WTC11 (cell line): ENCODE results near the gene TAAR9. TPM values are rescaled to one million over a fixed set of nuclear protein-coding genes. Genes with fewer than 3 reads are reported as not detected.

Experiments used
- ATAC-seq: fragments of 200-7000 bp; cut with Tn5 transposase; 2 replicates; pipeline ENCODE4 v1.10.0; 2021; ENCODE audit warnings: mild to moderate bottlenecking, moderate library complexity
- Bru-seq: library from RNA; stranded (reverse); fragments of 400-500 nt; gene quantifications from one replicate; lab custom pipeline; 2021; lab: Mats Ljungman, UMichigan
- CTCF ChIA-PET: fragments of 300-600 bp; sonication (Branson Sonifier 250); formaldehyde crosslinking; loops from one replicate; lab custom pipeline; 2021; ENCODE audit warnings: antibody characterized with exemption; lab: Charles Lee
- POLR2A ChIA-PET: fragments of 350-600 bp; sonication (Branson Sonifier 250); formaldehyde crosslinking; loops from one replicate; lab custom pipeline; 2021; ENCODE audit warnings: antibody characterized with exemption; lab: Charles Lee
- DNase-seq: peaks from one replicate; pipeline ENCODE4 v3.0.0; 2021; ENCODE audit warnings: low spot score
- H3K27ac Mint-ChIP-seq: 2 replicates; pipeline ENCODE4 v1.8.0; 2021; ENCODE audit warnings: mixed read lengths
- H3K27me3 Mint-ChIP-seq: 2 replicates; pipeline ENCODE4 v1.8.0; 2021; ENCODE audit warnings: low read depth, mild to moderate bottlenecking, moderate library complexity, mixed read lengths
- H3K36me3 Mint-ChIP-seq: 2 replicates; pipeline ENCODE4 v1.8.0; 2021; ENCODE audit warnings: mixed read lengths
- H3K4me1 Mint-ChIP-seq: 2 replicates; pipeline ENCODE4 v1.8.0; 2022; ENCODE audit warnings: mixed read lengths
- H3K4me3 Mint-ChIP-seq: 2 replicates; pipeline ENCODE4 v1.8.0; 2021; ENCODE audit warnings: mild to moderate bottlenecking, moderate library complexity, mixed read lengths
- H3K9me3 Mint-ChIP-seq: 2 replicates; pipeline ENCODE4 v1.8.0; 2021; ENCODE audit warnings: mixed read lengths
- FOXK1 ChIP-seq: sonication (generic); formaldehyde crosslinking; IDR thresholded peaks from 2 replicates; pipeline ENCODE4 v1.8.0; 2022; ENCODE audit warnings: mild to moderate bottlenecking, moderate library complexity, missing genetic modification reagents
- NR2C2 ChIP-seq: sonication (generic); formaldehyde crosslinking; IDR thresholded peaks from 2 replicates; pipeline ENCODE4 v1.8.0; 2022; ENCODE audit warnings: mild to moderate bottlenecking, missing genetic modification reagents
- RORB ChIP-seq: fragments of 250-450 bp; sonication (Bioruptor Pico); IDR thresholded peaks from 2 replicates; pipeline ENCODE4 v1.9.0; 2021; ENCODE audit warnings: mild to moderate bottlenecking
- SOX15 ChIP-seq: fragments of 250-450 bp; sonication (Bioruptor Pico); IDR thresholded peaks from 2 replicates; pipeline ENCODE4 v1.9.0; 2021; ENCODE audit warnings: mild to moderate bottlenecking
- ZNF219 ChIP-seq: sonication (generic); formaldehyde crosslinking; IDR thresholded peaks from 2 replicates; pipeline ENCODE4 v1.8.0; 2023; ENCODE audit warnings: missing genetic modification reagents, mild to moderate bottlenecking, borderline replicate concordance
- ZNF416 ChIP-seq: fragments of 250-450 bp; sonication (Bioruptor Pico); IDR thresholded peaks from 2 replicates; pipeline ENCODE4 v1.9.0; 2021; ENCODE audit warnings: mild to moderate bottlenecking, inconsistent platforms
- ZNF671 ChIP-seq: fragments of 250-450 bp; sonication (Bioruptor Pico); IDR thresholded peaks from 2 replicates; pipeline ENCODE4 v1.8.0; 2021; ENCODE audit warnings: mild to moderate bottlenecking
- long read RNA-seq, 3 experiments: library from RNA in 1 of 3; library from capped mRNA in 1 of 3; library from polyadenylated mRNA in 1 of 3; unstranded in 2 of 3; stranded (forward) in 1 of 3; transcript quantifications; one replicate each; pipeline ENCODE4 v2.0.0, GENCODE V29; 2021
- total RNA-seq: library from RNA; stranded (reverse); gene quantifications from 3 replicates; pipeline ENCODE4 v1.2.3, GENCODE V29; 2021
- TF ChIP-seq, protein P1 (sequence below): fragments of 250-450 bp; sonication (Bioruptor Pico); IDR thresholded peaks from 2 replicates; pipeline ENCODE4 v2.1.2; 2022; ENCODE audit warnings: mild to moderate bottlenecking, moderate library complexity
- TF ChIP-seq, protein P2 (sequence below): sonication (generic); formaldehyde crosslinking; IDR thresholded peaks from 2 replicates; pipeline ENCODE4 v1.8.1; 2023; ENCODE audit warnings: mild to moderate bottlenecking, missing genetic modification reagents, moderate library complexity
- TF ChIP-seq, protein P3 (sequence below): sonication (generic); formaldehyde crosslinking; IDR thresholded peaks from 2 replicates; pipeline ENCODE4 v1.8.1; 2022; ENCODE audit warnings: mild to moderate bottlenecking, missing genetic modification reagents, moderate library complexity, borderline replicate concordance
- TF ChIP-seq, protein P4 (sequence below): sonication (generic); formaldehyde crosslinking; conservative IDR thresholded peaks from 2 replicates; pipeline ENCODE4 v1.8.1; 2022; ENCODE audit warnings: mild to moderate bottlenecking, missing genetic modification reagents
- TF ChIP-seq, protein P5 (sequence below): fragments of 250-450 bp; sonication (Bioruptor Pico); IDR thresholded peaks from 2 replicates; pipeline ENCODE4 v1.9.0; 2021; ENCODE audit warnings: mild to moderate bottlenecking
- TF ChIP-seq, protein P6 (sequence below): fragments of 250-450 bp; sonication (Bioruptor Pico); conservative IDR thresholded peaks from 2 replicates; pipeline ENCODE4 v1.9.0; 2021; ENCODE audit warnings: mild to moderate bottlenecking
- TF ChIP-seq, protein P7 (sequence below): sonication (generic); formaldehyde crosslinking; IDR thresholded peaks from 2 replicates; pipeline ENCODE4 v1.8.0; 2022; ENCODE audit warnings: mild to moderate bottlenecking, missing genetic modification reagents
- TF ChIP-seq, protein P8 (sequence below): sonication (generic); formaldehyde crosslinking; conservative IDR thresholded peaks from 2 replicates; pipeline ENCODE4 v1.8.1; 2023; ENCODE audit warnings: mild to moderate bottlenecking, low read depth, missing genetic modification reagents, moderate library complexity

Gene TAAR9, protein sequence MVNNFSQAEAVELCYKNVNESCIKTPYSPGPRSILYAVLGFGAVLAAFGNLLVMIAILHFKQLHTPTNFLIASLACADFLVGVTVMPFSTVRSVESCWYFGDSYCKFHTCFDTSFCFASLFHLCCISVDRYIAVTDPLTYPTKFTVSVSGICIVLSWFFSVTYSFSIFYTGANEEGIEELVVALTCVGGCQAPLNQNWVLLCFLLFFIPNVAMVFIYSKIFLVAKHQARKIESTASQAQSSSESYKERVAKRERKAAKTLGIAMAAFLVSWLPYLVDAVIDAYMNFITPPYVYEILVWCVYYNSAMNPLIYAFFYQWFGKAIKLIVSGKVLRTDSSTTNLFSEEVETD
- total RNA-seq (not detected in 3 replicates), Bru-seq, nascent RNA (not detected)
- long read RNA-seq, experiment 1, result 0 reads
- long read RNA-seq, experiment 2, result 0 reads
- long read RNA-seq, experiment 3, result 0 reads

DNA sequence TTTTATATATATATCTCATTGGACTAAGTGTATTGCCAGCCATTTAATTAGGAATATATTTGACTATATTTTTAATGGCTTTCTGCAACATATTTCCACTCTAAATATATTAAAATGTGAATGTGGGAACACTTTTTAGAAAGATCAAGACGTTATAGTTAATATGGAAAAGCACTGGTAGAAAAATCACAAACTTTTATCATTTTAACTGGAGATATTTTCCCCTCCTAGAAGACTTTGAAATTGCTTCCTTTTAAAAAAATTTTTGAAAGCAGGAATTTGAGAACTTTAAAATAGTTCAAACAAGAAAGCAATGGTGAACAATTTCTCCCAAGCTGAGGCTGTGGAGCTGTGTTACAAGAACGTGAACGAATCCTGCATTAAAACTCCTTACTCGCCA is at the start of gene TAAR9:
Gene TAAR9 (plus strand): TSS at position 301 of the 400 bp plus-strand sequence. CDS start 13 bp downstream, at position 314.
- ATAC-seq (no peak), DNase-seq (no peak)
- POLR2A ChIA-PET, result no interaction called here
- Mint-ChIP-seq H3K27me3 (no peaks in the 10 kb centered on the region), H3K4me1 (no peaks in the 10 kb centered on the region), H3K4me3 (no peak within 1 kb of the TSS), H3K27ac (no peak within 1 kb of the TSS), H3K9me3 (peaks cover 24% of the 10 kb centered on the region), H3K36me3 (peaks cover 14% of the 10 kb centered on the region)
- CTCF ChIA-PET, result interaction anchor here (2.3 kb wide), 1 partner anchor 177 kb away, joined by 8 read pairs; no protein-coding TSS in a partner anchor
- TF ChIP-seq, protein P1, sequence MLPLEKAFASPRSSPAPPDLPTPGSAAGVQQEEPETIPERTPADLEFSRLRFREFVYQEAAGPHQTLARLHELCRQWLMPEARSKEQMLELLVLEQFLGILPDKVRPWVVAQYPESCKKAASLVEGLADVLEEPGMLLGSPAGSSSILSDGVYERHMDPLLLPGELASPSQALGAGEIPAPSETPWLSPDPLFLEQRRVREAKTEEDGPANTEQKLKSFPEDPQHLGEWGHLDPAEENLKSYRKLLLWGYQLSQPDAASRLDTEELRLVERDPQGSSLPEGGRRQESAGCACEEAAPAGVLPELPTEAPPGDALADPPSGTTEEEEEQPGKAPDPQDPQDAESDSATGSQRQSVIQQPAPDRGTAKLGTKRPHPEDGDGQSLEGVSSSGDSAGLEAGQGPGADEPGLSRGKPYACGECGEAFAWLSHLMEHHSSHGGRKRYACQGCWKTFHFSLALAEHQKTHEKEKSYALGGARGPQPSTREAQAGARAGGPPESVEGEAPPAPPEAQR (CRISPR knock-in tag), result no peak
- TF ChIP-seq FOXK1 (CRISPR knock-in tag) (no peak), ZNF416 (no peak), NR2C2 (CRISPR knock-in tag) (no peak), RORB (no peak), ZNF219 (CRISPR knock-in tag) (no peak), SOX15 (no peak), ZNF671 (CRISPR knock-in tag) (no peak)
- TF ChIP-seq, protein P2, sequence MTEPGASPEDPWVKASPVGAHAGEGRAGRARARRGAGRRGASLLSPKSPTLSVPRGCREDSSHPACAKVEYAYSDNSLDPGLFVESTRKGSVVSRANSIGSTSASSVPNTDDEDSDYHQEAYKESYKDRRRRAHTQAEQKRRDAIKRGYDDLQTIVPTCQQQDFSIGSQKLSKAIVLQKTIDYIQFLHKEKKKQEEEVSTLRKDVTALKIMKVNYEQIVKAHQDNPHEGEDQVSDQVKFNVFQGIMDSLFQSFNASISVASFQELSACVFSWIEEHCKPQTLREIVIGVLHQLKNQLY, result no peak
- TF ChIP-seq, protein P3, sequence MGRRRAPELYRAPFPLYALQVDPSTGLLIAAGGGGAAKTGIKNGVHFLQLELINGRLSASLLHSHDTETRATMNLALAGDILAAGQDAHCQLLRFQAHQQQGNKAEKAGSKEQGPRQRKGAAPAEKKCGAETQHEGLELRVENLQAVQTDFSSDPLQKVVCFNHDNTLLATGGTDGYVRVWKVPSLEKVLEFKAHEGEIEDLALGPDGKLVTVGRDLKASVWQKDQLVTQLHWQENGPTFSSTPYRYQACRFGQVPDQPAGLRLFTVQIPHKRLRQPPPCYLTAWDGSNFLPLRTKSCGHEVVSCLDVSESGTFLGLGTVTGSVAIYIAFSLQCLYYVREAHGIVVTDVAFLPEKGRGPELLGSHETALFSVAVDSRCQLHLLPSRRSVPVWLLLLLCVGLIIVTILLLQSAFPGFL (CRISPR knock-in tag), result no peak
- TF ChIP-seq, protein P4, sequence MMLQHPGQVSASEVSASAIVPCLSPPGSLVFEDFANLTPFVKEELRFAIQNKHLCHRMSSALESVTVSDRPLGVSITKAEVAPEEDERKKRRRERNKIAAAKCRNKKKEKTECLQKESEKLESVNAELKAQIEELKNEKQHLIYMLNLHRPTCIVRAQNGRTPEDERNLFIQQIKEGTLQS (CRISPR knock-in tag), result no peak
- TF ChIP-seq, protein P5, sequence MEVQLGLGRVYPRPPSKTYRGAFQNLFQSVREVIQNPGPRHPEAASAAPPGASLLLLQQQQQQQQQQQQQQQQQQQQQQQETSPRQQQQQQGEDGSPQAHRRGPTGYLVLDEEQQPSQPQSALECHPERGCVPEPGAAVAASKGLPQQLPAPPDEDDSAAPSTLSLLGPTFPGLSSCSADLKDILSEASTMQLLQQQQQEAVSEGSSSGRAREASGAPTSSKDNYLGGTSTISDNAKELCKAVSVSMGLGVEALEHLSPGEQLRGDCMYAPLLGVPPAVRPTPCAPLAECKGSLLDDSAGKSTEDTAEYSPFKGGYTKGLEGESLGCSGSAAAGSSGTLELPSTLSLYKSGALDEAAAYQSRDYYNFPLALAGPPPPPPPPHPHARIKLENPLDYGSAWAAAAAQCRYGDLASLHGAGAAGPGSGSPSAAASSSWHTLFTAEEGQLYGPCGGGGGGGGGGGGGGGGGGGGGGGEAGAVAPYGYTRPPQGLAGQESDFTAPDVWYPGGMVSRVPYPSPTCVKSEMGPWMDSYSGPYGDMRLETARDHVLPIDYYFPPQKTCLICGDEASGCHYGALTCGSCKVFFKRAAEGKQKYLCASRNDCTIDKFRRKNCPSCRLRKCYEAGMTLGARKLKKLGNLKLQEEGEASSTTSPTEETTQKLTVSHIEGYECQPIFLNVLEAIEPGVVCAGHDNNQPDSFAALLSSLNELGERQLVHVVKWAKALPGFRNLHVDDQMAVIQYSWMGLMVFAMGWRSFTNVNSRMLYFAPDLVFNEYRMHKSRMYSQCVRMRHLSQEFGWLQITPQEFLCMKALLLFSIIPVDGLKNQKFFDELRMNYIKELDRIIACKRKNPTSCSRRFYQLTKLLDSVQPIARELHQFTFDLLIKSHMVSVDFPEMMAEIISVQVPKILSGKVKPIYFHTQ, result no peak
- TF ChIP-seq, protein P6, sequence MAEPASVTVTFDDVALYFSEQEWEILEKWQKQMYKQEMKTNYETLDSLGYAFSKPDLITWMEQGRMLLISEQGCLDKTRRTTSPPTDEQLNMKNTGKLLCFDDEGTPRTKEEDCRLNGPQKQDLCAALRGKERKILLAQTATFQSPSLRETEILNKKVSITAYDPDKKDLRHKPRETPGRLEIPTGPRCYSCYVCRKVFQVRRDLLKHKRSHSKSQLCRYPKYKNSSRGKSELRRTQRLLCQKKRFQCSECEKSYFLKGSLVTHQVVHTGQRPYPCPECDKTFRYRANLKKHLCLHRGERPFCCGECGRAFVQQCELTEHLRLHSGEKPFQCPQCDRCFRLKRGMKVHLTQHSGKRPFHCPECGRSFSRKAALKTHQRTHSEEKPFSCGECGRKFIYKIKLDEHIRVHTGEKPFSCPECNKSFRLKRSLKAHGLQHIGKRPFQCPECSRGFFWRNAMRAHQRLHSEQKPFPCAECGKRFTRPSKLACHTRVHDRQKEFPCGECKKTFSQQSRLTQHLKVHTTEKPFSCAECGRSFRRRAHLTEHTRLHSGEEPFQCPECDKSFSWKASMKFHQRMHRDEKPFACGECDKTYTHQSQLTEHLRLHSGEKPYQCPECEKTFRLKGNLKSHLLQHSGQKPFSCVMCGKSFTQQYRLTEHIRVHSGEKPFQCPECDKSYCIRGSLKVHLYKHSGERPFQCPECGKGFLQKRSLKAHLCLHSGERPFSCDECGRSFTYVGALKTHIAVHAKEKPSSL (CRISPR knock-in tag), result no peak
- TF ChIP-seq, protein P7, sequence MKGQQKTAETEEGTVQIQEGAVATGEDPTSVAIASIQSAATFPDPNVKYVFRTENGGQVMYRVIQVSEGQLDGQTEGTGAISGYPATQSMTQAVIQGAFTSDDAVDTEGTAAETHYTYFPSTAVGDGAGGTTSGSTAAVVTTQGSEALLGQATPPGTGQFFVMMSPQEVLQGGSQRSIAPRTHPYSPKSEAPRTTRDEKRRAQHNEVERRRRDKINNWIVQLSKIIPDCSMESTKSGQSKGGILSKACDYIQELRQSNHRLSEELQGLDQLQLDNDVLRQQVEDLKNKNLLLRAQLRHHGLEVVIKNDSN (CRISPR knock-in tag), result no peak
- TF ChIP-seq, protein P8, sequence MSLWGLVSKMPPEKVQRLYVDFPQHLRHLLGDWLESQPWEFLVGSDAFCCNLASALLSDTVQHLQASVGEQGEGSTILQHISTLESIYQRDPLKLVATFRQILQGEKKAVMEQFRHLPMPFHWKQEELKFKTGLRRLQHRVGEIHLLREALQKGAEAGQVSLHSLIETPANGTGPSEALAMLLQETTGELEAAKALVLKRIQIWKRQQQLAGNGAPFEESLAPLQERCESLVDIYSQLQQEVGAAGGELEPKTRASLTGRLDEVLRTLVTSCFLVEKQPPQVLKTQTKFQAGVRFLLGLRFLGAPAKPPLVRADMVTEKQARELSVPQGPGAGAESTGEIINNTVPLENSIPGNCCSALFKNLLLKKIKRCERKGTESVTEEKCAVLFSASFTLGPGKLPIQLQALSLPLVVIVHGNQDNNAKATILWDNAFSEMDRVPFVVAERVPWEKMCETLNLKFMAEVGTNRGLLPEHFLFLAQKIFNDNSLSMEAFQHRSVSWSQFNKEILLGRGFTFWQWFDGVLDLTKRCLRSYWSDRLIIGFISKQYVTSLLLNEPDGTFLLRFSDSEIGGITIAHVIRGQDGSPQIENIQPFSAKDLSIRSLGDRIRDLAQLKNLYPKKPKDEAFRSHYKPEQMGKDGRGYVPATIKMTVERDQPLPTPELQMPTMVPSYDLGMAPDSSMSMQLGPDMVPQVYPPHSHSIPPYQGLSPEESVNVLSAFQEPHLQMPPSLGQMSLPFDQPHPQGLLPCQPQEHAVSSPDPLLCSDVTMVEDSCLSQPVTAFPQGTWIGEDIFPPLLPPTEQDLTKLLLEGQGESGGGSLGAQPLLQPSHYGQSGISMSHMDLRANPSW (CRISPR knock-in tag), result no peak
